GM18499 (cell line): Measurements from ENCODE around the gene SMAD9.
"Not testable (repeated sequence)": the region's sequence is repeated elsewhere in the genome, so short reads cannot be mapped to it uniquely, and the experiment has no call there.

Experiments used
- ATAC-seq: cut with Tn5 transposase; IDR thresholded peaks from one replicate; pipeline ENCODE4 v1.9.1; 2021; ENCODE audit warnings: moderate number of reproducible peaks; ENCODE audit not compliant: insufficient read depth, unreplicated experiment

The SMAD9 gene

GRCh38 chr13:36912973-36913372 is 7.1 kb downstream of the SMAD9 start:
- no peak for ATAC-seq

- no peak for ATAC-seq
These were observed 7.7 kb downstream of the SMAD9 start for GRCh38 chr13:36912369-36912768.

- ATAC-seq, result no peak
These were observed 9.5 kb downstream of the SMAD9 start for GRCh38 chr13:36910545-36910944.

- no peak for ATAC-seq
These were observed 12.2 kb downstream of the SMAD9 start for GRCh38 chr13:36907821-36908220.

GRCh38 chr13:36907266-36907665 is 12.8 kb downstream of the SMAD9 start:
- no peak for ATAC-seq

GRCh38 chr13:36905944-36906343 is 14.1 kb downstream of the SMAD9 start:
- no peak for ATAC-seq

- ATAC-seq, result no peak
These were observed 16.0 kb downstream of the SMAD9 start for GRCh38 chr13:36903925-36904595.

- no peak for ATAC-seq
These were observed 22.9 kb downstream of the SMAD9 start for GRCh38 chr13:36897054-36897616.

GRCh38 chr13:36891752-36892151 is 28.3 kb downstream of the SMAD9 start:
- ATAC-seq, result no peak

GRCh38 chr13:36888645-36889044 is 31.4 kb downstream of the SMAD9 start:
- no peak for ATAC-seq

- ATAC-seq, result peak; percentile 67
These were observed 32.1 kb downstream of the SMAD9 start for GRCh38 chr13:36887758-36888521.

GRCh38 chr13:36885901-36886300 is 34.1 kb downstream of the SMAD9 start:
- ATAC-seq, result no peak

- ATAC-seq, result no peak
These were observed 35.8 kb downstream of the SMAD9 start for GRCh38 chr13:36884235-36884634.

- no peak for ATAC-seq
These were observed 36.2 kb downstream of the SMAD9 start for GRCh38 chr13:36883824-36884223.

- ATAC-seq, result not testable (repeated sequence)
These were observed 36.6 kb downstream of the SMAD9 start for GRCh38 chr13:36883392-36883791.

- no peak for ATAC-seq
These were observed 37.1 kb downstream of the SMAD9 start for GRCh38 chr13:36882829-36883390.

- ATAC-seq, result no peak
These were observed 39.1 kb downstream of the SMAD9 start for GRCh38 chr13:36880961-36881360.

- ATAC-seq, result no peak
These were observed 40.7 kb downstream of the SMAD9 start for GRCh38 chr13:36879218-36879938.

GRCh38 chr13:36875961-36876360 is 44.1 kb downstream of the SMAD9 start:
- ATAC-seq, result no peak

GRCh38 chr13:36875431-36875830 is 44.6 kb downstream of the SMAD9 start:
- ATAC-seq, result no peak

- ATAC-seq, result no peak
These were observed 47.4 kb downstream of the SMAD9 start for GRCh38 chr13:36872621-36873020.
